Measurements from ENCODE around the gene ACP3. TPM values are rescaled to one million over a fixed set of nuclear protein-coding genes. Genes with fewer than 3 reads are reported as not detected.

ACP3 gene
- total and polyA plus RNA-seq, 2 of the 13 experiments (the other 11 are each of a cell fraction or from before 2014, with no cell fraction given) = not detected

- no peak for TF ChIP-seq SMARCC2 (IDR thresholded peaks at IDR 0.05)
- no peak for TF ChIP-seq RFXANK (CRISPR knock-in tag; IDR thresholded peaks at IDR 0.05)
- no peak for TF ChIP-seq HDAC1 (CRISPR knock-in tag; IDR thresholded peaks at IDR 0.05)
- no peak for TF ChIP-seq DBP (CRISPR knock-in tag; IDR thresholded peaks at IDR 0.05; ENCODE audit: not compliant biosample characterization)
- no peak for TF ChIP-seq ZNF333 (CRISPR knock-in tag; IDR thresholded peaks at IDR 0.05; ENCODE audit: borderline replicate concordance)
- TF ChIP-seq MAF1 (CRISPR knock-in tag; IDR thresholded peaks at IDR 0.05; ENCODE audit: borderline replicate concordance) = no peak
These were observed 89.4 kb downstream of the ACP3 start (continued) for GRCh38 chr3:132406587-132406986.

- Histone ChIP-seq H4K20me1 (ENCODE audit: insufficient read depth, low read length) (no peaks in the 10 kb centered on the region), H3K27ac (ENCODE audit: extremely low read length, insufficient read depth, low read length) (no peak overlapping the region), H3K4me3 (replicated peaks in 1 of 3; ENCODE audit: insufficient read depth in 1 of 3, low read depth in 2 of 3, low read length in 3 of 3) (no peak overlapping the region), H3K36me3 (replicated peaks in 1 of 2; ENCODE audit: control insufficient read depth in 1 of 2, insufficient read depth in 2 of 2, low read length in 2 of 2) (no peaks in the 10 kb centered on the region), H3K4me1 (ENCODE audit: insufficient read depth, low read length) (no peaks in the 10 kb centered on the region), H3K9me3 (ENCODE audit: low read length) (no peaks in the 10 kb centered on the region), H2AFZ (ENCODE audit: low read length) (no peak overlapping the region), H3K4me2 (ENCODE audit: low read depth, low read length) (no peak overlapping the region), H3K9ac (ENCODE audit: insufficient read depth, low read depth, low read length) (no peak overlapping the region), H3K27me3 (ENCODE audit: control insufficient read depth in 1 of 2, insufficient read depth in 2 of 2, low read length in 2 of 2) (peaks cover 0 to 4% of the 10 kb centered on the region in 2 experiments; a peak in 1 of 5 replicates), H3K79me2 (ENCODE audit: insufficient read depth, low read length) (no peaks in the 10 kb centered on the region)
- WGBS (ENCODE audit: low lambda C conversion rate) = 52% methylated on average over 2 of the region's 2 CpGs
- POLR2A ChIA-PET = no interaction called here
- no TSS peak for BruUV-seq (replicated peaks)
- no peak for FAIRE-seq
- intact Hi-C loops (cut with micrococcal nuclease; ENCODE audit: unreplicated experiment) = no loop called here
- no peak for ATAC-seq
- CTCF ChIA-PET (ENCODE audit: low intra/inter-chr PET ratio, low total read pairs) = no interaction called here
- no peak for DNase-seq (ENCODE audit: low spot score)
- TF ChIP-seq ZBTB44 (CRISPR knock-in tag; IDR thresholded peaks at IDR 0.05) (no peak), GRHL1 (CRISPR knock-in tag; conservative IDR thresholded peaks at IDR 0.05) (no peak), ZNF281 (CRISPR knock-in tag; IDR thresholded peaks at IDR 0.05; ENCODE audit: borderline replicate concordance) (no peak), ZNF619 (CRISPR knock-in tag; IDR thresholded peaks at IDR 0.05) (no peak), ZNF724P (CRISPR knock-in tag; IDR thresholded peaks at IDR 0.05; ENCODE audit: borderline replicate concordance) (no peak), ZHX1 (CRISPR knock-in tag; IDR thresholded peaks at IDR 0.05; ENCODE audit: low read depth) (no peak), MTF2 (CRISPR knock-in tag; IDR thresholded peaks at IDR 0.05; ENCODE audit: borderline replicate concordance) (no peak), CBX1 (IDR thresholded peaks at IDR 0.05; ENCODE audit: low read depth) (no peak), NFRKB (IDR thresholded peaks at IDR 0.05) (no peak)
- in situ Hi-C loops (cut with HindIII; ENCODE audit: extremely low pct_ligation_motif_present, low pct_unique_long_range_greater_than_20kb) = no loop called here
These were observed 89.8 kb downstream of the ACP3 start for GRCh38 chr3:132407025-132407424.

Data from HepG2 (cell line).